Muscle layer of duodenum (tissue), 2 donors: ENCODE measurements around the gene FIBP.

ENCODE experiments used
- H3K27ac ChIP-seq: one replicate; pipeline ENCODE4 v1.7.0; 2013; ENCODE audit warnings: mild to moderate bottlenecking, low read length
- H3K27me3 ChIP-seq: one replicate; pipeline ENCODE4 v1.7.0; 2013; ENCODE audit warnings: low read depth, mild to moderate bottlenecking, control low read depth, low read length
- H3K36me3 ChIP-seq, 2 donors: one replicate each; pipeline ENCODE4 v1.7.0; 2013; ENCODE audit warnings: low read length in 2 of 2, control low read depth in 1 of 2, mild to moderate bottlenecking in 1 of 2; ENCODE audit not compliant: insufficient read depth in 2 of 2, control insufficient read depth in 1 of 2
- H3K4me1 ChIP-seq, 2 donors: one replicate each; pipeline ENCODE4 v1.7.0; 2013; ENCODE audit warnings: low read length in 2 of 2, mild to moderate bottlenecking in 2 of 2, control low read depth in 1 of 2, moderate library complexity in 1 of 2; ENCODE audit not compliant: insufficient read depth in 2 of 2, control insufficient read depth in 1 of 2
- H3K4me3 ChIP-seq, 2 donors: one replicate each; pipeline ENCODE4 v1.7.0; 2013; ENCODE audit warnings: low read length in 2 of 2, low read depth in 1 of 2, mild to moderate bottlenecking in 1 of 2
- H3K9me3 ChIP-seq, 2 donors: one replicate each; pipeline ENCODE4 v1.7.0; 2013; ENCODE audit warnings: low read length in 2 of 2, control low read depth in 1 of 2, mild to moderate bottlenecking in 1 of 2; ENCODE audit not compliant: control insufficient read depth in 1 of 2
- donor health status: healthy.

Gene FIBP

DNA sequence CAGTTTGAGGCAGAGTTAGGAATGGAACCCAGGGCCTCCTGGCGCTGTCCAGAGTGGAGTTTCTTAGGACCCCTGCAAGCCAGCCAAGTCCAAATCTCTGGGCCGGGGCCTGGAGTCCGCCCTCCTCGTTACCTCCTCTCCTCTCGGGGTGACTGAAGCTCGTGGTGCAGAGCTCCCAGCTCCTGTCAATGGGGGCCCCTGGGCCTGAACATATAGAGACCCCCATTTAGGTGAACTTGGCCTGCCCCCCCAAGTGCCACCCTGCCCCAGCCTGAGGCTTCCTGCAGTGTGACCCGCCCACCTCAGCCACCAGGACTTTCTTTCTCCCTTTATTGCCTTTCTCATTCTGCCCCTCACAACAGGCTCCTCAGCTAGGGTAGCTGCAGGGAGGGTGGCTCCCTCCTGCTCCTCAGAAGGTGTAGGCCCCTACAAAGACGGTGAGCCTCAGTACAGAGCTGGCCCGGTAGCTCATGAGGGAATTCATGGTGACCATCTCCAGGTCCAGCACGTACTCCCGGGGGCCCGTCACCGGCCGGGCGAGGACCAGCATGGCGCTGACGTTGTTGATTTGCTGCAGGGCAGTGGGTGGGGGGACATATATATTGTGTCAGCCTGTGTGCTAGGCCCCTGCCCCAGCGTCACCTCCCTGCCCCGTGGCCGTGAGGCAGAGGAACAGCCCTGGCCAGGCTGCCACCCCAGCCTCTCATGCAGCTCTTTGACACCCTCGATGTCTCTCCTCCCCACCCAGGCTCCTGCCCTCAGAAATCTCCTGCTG is 21.6 kb downstream of the FIBP start:
- Histone ChIP-seq H3K9me3 (no peaks in the 10 kb centered on the region), H3K4me3 (no peak overlapping the region), H3K27me3 (no peaks in the 10 kb centered on the region), H3K36me3 (peaks cover 29 to 78% of the 10 kb centered on the region in 2 donors), H3K4me1 (peaks cover 10 to 37% of the 10 kb centered on the region in 2 donors), H3K27ac (no peak overlapping the region)

DNA sequence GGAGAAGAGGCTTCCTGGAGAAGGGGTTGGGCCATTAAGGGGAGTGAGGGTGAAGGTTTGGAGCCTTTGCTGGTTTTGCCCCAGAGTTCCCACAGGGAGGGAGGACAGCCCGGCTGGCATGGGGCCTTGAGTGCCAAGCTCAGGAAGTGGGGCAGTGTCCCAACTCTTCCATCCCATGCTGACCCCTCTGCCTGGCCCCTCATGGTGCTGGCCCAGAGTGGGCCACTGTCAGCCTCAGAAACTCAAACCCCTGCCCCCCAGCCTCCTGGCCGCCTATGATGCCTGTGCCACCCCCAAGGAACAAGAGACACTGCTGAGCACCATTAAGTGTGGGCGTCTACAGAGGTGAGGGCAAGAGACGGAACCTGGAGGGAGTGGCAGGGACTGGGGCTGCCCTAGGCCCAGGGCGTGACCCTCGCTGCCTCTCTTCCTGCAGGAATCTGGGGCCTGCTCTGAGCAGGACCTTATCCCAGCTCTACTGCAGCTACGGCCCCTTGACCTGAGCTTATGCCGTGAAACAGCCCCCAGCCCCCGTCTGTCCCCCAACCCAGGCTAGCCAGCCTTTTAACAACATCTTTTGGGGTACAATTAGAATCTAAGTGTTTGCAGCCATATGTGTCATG is 22.6 kb downstream of the FIBP start:
- Histone ChIP-seq H3K27me3 (no peaks in the 10 kb centered on the region), H3K4me3 (no peak overlapping the region), H3K9me3 (no peaks in the 10 kb centered on the region), H3K36me3 (peaks cover 29 to 82% of the 10 kb centered on the region in 2 donors), H3K27ac (no peak overlapping the region), H3K4me1 (peaks cover 1 to 34% of the 10 kb centered on the region in 2 donors)

DNA sequence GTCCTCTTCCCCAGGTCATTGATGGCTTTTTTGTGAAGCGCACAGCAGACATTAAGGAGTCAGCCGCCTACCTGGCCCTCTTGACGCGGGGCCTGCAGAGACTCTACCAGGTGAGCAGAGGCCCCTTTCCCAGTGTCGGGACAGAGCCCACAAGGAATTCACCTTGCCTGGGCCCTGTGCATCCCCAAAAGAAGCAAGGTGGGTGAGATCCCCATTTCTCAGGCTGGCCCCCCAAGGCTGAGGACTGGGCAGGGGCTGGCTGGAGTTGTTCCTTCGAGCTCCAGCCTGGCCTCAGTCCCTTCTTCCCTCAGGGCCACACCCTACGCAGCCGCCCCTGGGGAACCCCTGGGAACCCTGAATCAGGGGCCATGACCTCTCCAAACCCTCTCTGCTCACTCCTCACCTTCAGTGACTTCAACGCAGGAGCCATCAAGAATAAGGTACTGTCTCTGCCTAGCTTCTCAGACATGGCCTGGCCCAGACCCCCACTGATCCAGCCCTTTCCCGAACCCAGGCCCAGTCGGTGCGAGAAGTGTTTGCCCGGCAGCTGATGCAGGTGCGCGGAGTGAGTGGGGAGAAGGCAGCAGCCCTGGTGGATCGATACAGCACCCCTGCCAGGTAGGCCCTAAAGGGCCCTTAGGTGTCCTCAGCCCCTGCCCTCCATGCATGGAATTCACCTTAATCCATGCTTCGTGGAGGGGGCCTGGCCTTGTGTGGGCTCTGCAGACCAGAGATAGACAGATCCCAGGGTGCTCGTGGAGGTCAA is 23.4 kb downstream of the FIBP start:
- Histone ChIP-seq H3K36me3 (peaks cover 29 to 84% of the 10 kb centered on the region in 2 donors), H3K27me3 (no peaks in the 10 kb centered on the region), H3K27ac (no peak overlapping the region), H3K9me3 (no peaks in the 10 kb centered on the region), H3K4me1 (peaks cover 0 to 30% of the 10 kb centered on the region in 2 donors), H3K4me3 (no peak overlapping the region)

DNA sequence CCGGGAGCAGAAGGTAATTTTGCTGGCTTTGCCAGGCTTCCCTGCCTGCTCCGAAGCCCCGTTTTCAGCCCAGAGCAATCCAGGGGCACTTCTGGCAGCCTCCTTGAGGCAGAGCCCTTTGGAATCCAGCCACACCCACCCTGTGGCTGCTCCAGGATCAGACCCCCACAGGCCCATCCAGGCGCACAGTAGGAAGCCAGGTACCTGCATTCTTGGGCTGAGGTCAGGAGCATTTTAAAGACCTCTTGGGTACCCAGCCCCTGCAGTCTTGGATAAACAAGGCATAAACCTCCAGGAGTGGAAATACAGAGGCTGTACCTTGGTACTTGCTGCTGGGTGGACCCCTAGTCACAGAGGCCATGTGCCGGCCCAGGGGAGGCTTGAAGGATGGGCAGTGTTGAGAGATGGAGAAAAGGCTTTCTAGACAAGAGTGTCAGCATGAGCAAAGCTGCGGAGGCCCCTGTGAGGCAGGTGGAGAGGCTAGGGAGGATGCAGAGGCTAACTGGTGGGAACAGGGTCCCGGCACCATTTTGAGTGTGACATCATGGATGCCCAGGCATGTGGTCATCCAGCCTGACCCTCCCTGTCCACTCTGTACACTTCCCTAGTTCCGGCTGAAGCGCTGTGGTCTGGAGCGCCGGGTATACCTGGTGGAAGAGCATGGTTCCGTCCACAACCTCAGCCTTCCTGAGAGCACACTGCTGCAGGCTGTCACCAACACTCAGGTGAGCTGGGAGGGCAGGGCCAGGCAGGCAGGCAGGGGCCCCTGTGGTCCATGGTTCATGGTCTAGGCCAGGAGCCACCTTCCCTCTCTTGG is 24.2 kb downstream of the FIBP start:
- H3K27ac ChIP-seq, result no peak overlapping the region
- no peak overlapping the region for H3K4me3 ChIP-seq
- H3K36me3 ChIP-seq, result peaks cover 26 to 76% of the 10 kb centered on the region in 2 donors

DNA sequence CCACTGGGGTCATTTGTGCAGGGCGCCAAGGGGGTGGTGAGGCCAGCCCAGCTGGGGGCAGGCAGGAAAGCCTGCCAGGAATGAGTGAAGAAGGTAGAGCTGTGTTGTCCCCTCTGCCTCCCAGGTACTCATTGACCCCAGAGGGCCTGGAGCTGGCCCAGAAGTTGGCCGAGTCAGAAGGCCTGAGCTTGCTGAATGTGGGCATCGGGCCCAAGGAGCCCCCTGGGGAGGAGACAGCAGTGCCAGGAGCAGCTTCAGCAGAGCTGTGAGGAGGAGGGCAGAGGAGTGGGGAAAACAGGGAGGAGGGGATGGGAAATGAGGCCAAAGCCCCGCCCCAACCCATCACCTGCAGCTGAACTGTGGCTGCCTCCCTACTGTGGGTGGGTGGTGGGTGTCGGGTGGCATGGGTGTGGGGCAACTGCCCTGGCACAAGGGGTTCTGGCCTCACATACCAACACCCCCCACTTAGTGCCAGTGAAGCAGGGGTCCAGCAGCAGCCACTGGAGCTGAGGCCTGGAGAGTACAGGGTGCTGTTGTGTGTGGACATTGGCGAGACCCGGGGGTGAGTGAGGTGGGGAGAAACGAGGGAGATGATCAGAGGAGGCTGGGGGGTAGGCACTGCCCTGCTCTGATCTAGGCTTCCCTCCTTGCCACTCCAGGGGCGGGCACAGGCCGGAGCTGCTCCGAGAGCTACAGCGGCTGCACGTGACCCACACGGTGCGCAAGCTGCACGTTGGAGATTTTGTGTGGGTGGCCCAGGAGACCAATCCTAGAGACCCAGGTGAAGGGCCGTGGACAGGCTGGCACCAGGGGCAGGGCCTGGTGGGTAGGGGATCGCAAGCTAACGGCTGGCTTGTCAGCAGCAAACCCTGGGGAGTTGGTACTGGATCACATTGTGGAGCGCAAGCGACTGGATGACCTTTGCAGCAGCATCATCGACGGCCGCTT is 25.1 kb downstream of the FIBP start:
- no peak overlapping the region for H3K27ac ChIP-seq
- H3K4me1 ChIP-seq, result peaks cover 0 to 30% of the 10 kb centered on the region in 2 donors
- no peaks in the 10 kb centered on the region for H3K9me3 ChIP-seq
- H3K27me3 ChIP-seq, result no peaks in the 10 kb centered on the region
- no peak overlapping the region for H3K4me3 ChIP-seq
- H3K36me3 ChIP-seq, result peaks cover 22 to 67% of the 10 kb centered on the region in 2 donors

More for the DNA sequence above, 24.2 kb downstream of the FIBP start:
- peaks cover 0 to 30% of the 10 kb centered on the region in 2 donors for H3K4me1 ChIP-seq
- H3K9me3 ChIP-seq, result no peaks in the 10 kb centered on the region
- no peaks in the 10 kb centered on the region for H3K27me3 ChIP-seq

DNA sequence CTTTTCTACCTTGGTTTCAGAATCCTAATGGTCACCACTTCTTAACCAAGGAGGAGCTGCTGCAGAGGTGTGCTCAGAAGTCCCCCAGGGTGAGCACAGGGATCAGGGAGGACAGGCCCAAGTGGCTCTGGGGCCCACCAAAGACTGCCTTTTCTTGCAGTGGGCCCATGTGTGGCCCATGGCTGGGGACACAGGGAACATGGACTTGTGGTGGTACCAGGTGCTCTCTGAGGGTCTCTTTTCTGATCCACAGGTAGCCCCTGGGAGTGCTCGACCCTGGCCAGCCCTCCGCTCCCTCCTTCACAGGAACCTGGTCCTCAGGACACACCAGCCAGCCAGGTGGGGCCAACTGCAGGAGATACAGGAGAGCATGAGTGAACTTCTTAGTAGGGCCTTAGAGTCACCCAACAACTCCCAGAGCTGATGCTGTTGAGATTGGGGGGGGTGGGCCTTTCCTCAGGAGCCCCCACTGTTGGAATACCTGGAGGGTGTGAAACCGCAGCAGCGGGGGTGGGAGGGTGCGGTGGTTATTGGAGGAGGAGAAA is 26.0 kb downstream of the FIBP start:
- peaks cover 19 to 65% of the 10 kb centered on the region in 2 donors for H3K36me3 ChIP-seq
- peaks cover 0 to 24% of the 10 kb centered on the region in 2 donors for H3K4me1 ChIP-seq
- no peaks in the 10 kb centered on the region for H3K9me3 ChIP-seq
- no peaks in the 10 kb centered on the region for H3K27me3 ChIP-seq
- no peak overlapping the region for H3K27ac ChIP-seq
- H3K4me3 ChIP-seq, result peak overlapping the region in 1 of 2 donors; percentile 97

DNA sequence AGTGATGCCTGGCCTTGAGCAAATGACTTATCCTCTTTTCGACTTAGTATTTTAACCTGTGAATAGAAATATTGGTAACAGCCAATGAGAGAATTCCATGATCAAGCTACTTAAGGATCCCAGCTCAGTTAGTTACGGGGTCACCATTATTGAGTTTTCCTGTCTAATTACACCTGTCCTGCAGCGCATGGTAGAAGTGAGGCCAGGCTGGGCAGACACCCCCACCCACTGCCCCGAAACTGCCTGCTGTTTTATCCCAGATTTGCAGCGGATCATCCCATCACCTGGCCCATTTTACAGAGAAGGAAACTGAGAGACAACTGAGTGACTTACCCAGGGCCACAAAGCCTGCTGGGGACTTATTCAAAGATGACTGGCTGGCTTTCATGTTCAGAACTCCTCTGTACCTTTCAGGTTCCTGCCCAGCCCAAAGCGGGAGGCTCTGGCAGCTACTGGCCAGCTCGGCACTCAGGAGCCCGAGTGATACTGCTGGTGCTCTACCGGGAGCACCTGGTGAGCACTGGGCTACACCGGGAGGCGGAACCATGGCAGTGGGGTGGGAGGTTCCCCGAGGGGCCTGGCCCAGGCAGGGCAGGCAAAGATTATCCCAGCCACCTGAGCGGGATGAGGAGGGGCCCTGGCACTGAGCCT is 26.6 kb downstream of the FIBP start:
- Histone ChIP-seq H3K36me3 (peaks cover 19 to 63% of the 10 kb centered on the region in 2 donors), H3K27ac (peak overlapping the region; percentile 96)

DNA sequence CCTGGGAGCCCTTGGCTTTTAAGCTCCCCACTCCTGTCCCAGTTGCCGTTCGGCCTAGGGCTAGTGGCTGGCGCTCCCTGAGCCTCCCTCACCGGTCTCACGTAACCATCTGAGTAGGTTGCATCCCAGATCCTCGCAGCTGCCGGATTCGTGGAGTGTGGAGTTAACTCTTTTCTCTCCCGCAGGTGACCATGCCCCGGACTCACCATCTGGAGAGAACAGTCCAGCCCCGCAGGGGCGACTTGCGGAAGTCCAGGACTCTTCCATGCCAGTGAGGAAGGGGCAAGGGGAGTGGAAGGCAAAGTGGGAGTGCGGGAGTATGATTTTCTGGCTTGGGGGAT is 27.1 kb downstream of the FIBP start:
- H3K27me3 ChIP-seq, result no peaks in the 10 kb centered on the region
- H3K4me3 ChIP-seq, result peak overlapping the region; percentile 87 to 97
- H3K27ac ChIP-seq, result peak overlapping the region; percentile 96
- peaks cover 0 to 30% of the 10 kb centered on the region in 2 donors for H3K4me1 ChIP-seq
- H3K9me3 ChIP-seq, result no peaks in the 10 kb centered on the region
- peaks cover 19 to 59% of the 10 kb centered on the region in 2 donors for H3K36me3 ChIP-seq

More for the DNA sequence above, 26.6 kb downstream of the FIBP start:
- Histone ChIP-seq H3K9me3 (no peaks in the 10 kb centered on the region), H3K27me3 (no peaks in the 10 kb centered on the region), H3K4me1 (peaks cover 0 to 25% of the 10 kb centered on the region in 2 donors), H3K4me3 (peak overlapping the region; percentile 87 to 97)

DNA sequence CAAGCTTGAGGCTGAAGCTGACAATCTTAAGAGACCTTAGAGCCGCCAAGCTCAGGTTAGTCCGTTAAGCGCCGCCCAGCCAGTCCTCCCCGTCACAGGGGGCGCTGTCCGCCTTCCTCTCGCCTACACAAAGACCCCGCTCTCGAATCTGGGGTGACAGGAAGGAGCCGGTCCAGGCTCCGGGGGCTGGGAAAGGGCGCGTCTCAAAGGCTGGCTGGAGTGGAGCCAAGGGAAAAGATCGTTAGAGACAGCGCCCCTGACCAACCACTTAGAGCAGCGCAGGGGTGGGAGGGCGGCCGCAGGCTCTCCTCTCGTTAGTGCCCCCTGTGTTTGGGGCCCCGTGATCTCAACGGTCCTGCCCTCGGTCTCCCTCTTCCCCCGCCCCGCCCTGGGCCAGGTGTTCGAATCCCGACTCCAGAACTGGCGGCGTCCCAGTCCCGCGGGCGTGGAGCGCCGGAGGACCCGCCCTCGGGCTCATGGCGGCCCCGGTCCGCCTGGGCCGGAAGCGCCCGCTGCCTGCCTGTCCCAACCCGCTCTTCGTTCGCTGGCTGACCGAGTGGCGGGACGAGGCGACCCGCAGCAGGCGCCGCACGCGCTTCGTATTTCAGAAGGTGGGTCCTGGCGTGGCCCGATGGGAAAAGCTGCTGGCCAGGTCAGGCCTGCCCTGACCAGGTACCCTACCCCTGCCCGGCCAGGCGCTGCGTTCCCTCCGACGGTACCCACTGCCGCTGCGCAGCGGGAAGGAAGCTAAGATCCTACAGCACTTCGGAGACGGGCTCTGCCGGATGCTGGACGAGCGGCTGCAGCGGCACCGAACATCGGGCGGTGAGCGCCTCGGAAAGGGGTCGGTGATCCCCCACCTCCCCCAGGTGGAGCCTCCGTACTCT is 27.8 kb downstream of the FIBP start, which contains the start of gene MUS81:
TSS of gene MUS81 (plus strand) at position 156 of the 887 bp plus-strand sequence. CDS start at position 477, 321 bp downstream.
- Histone ChIP-seq H3K36me3 (peaks cover 19 to 59% of the 10 kb centered on the region in 2 donors), H3K4me3 (peak within 1 kb of the TSS; percentile 87 to 97), H3K27ac (peak within 1 kb of the TSS; percentile 96), H3K4me1 (peaks cover 0 to 36% of the 10 kb centered on the region in 2 donors), H3K27me3 (no peaks in the 10 kb centered on the region), H3K9me3 (no peaks in the 10 kb centered on the region)
